Motor neuron (in vitro differentiated cells): Measurements from ENCODE around the gene NCL. TPM values are rescaled to one million over a fixed set of nuclear protein-coding genes. Genes with fewer than 3 reads are reported as not detected.
A peak's percentile ranks its signal among the peaks of the same experiment; 100 is the strongest.
"Not testable (repeated sequence)": the region's sequence is repeated elsewhere in the genome, so short reads cannot be mapped to it uniquely, and the experiment has no call there.

ENCODE experiments used
- ATAC-seq, 8 experiments: fragments of 200-7000 bp; cut with Tn5 transposase; replicated peaks in 6 of 8; 2 replicates each; pipeline ENCODE4 v1.8.0; 2021; ENCODE audit warnings: mild to moderate bottlenecking in 8 of 8, moderate library complexity in 8 of 8
- H3K27ac ChIP-seq, 2 donors: fragments of 250-450 bp; sonication (Bioruptor Pico); 2 replicates each; pipeline ENCODE4 v1.9.0; 2021; ENCODE audit warnings: antibody characterized with exemption in 2 of 2, mild to moderate bottlenecking in 2 of 2, moderate library complexity in 1 of 2
- H3K4me1 ChIP-seq, 2 donors: fragments of 250-450 bp; sonication (Bioruptor Pico); replicated peaks in 1 of 2; 2 replicates each; pipeline ENCODE4 v1.6.1; 2021; ENCODE audit warnings: antibody characterized with exemption in 2 of 2, mild to moderate bottlenecking in 2 of 2, moderate library complexity in 1 of 2
- H3K4me3 ChIP-seq, 5 donors: fragments of 250-450 bp; sonication (Bioruptor Pico); 2 replicates each; pipeline ENCODE4 v1.9.0; 2021; ENCODE audit warnings: antibody characterized with exemption in 5 of 5, mild to moderate bottlenecking in 5 of 5, moderate library complexity in 4 of 5
- WGBS, 10 experiments: fragments of 450-650 bp; shearing (Covaris generic); methylation state at CpG; one replicate each; pipeline ENCODE4 v1.0.0; 2022; 5-methylcytosine and 5-hydroxymethylcytosine counted together
- in situ Hi-C, 9 experiments: fragments of 400-800 bp; cut with MboI; loops; one replicate each; pipeline ENCODE4 v1.15.0; 2021; ENCODE audit warnings: low sequenced_read_pairs in 9 of 9, low pct_unique_long_range_greater_than_20kb in 2 of 9; ENCODE audit not compliant: unreplicated experiment in 9 of 9
- total RNA-seq, 8 experiments: library from RNA; unstranded; fragments of 300-600 nt; gene quantifications; 2 replicates each; pipeline versions ENCODE4 v1.2.3 to v1.2.4, GENCODE V29; 2022

Gene NCL
- total RNA-seq, 8 experiments from 2014 or later: 127 to 675 (median 231) TPM

GRCh38 chr2:231421051-231421580 lies 43.2 kb downstream of the NCL start:
- H3K27ac ChIP-seq: no peak overlapping the region
- 40 to 88% (median 80%) methylated on average over 2 to 8 of the region's 9 CpGs; no CpG with 5 or more reads in 3 of the 10 experiments for whole genome bisulfite sequencing, 10 experiments
- in situ Hi-C loops: loop anchor here in 3 of 9 experiments (25.0 kb wide), 2 partner anchors 184 to 309 kb away; no protein-coding TSS in a partner anchor
- H3K4me3 ChIP-seq: no peak overlapping the region
- H3K4me1 ChIP-seq: no peaks in the 10 kb centered on the region
- no peak for ATAC-seq

- peaks cover 0 to 4% of the 10 kb centered on the region in 2 donors for H3K4me1 ChIP-seq
- in situ Hi-C loops: loop anchor here in 3 of 9 experiments (25.0 kb wide), 2 partner anchors 182 to 307 kb away; no protein-coding TSS in a partner anchor
- H3K4me3 ChIP-seq: no peak overlapping the region
- no peak for ATAC-seq
- H3K27ac ChIP-seq: no peak overlapping the region
- 45 to 100% (median 86%) methylated on average over 1 to 10 of the region's 26 CpGs; no CpG with 5 or more reads in 2 of the 10 experiments for WGBS, 10 experiments
These were observed 45.3 kb downstream of the NCL start for GRCh38 chr2:231418820-231419640.

GRCh38 chr2:231415029-231415428 lies 49.3 kb downstream of the NCL start:
- peaks cover 9 to 25% of the 10 kb centered on the region in 2 donors for H3K4me1 ChIP-seq
- in situ Hi-C loops: loop anchor here in 3 of 9 experiments (25.0 kb wide), 2 partner anchors 178 to 303 kb away; no protein-coding TSS in a partner anchor
- no peak overlapping the region for H3K4me3 ChIP-seq
- ATAC-seq: no peak
- no peak overlapping the region for H3K27ac ChIP-seq

DNA sequence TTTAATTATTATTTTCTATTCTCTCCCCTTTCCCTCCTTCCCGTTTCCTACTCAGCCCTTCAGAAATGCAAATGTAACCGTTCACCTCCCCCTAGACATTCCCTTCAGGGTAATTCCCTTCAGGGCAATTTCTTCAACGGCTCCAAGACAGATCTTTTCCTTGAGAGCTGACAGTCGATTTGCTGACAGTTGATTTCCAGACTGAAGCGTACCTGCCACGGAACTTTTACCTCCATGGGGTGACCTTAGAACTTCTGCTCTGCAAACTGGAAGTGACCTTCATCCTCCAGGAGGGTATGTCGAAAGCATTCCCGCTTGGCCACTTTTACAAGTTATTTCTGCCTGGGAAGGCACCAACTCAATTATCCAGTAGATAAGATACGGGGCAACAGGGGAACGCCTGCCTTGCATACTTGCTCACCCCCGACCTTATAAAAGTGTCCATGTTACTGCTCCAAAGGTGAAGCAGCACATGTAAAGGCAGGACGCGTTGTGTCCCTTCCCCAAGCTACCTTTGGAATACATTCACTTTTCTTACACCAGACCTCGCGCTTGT lies 50.3 kb downstream of the NCL start:
- in situ Hi-C loops: loop anchor here in 3 of 9 experiments (25.0 kb wide), 2 partner anchors 177 to 302 kb away; no protein-coding TSS in a partner anchor
- H3K4me3 ChIP-seq: no peak overlapping the region

GRCh38 chr2:231413456-231413855 lies 50.8 kb downstream of the NCL start:
- WGBS, 10 experiments: 20 to 100% (median 40%) methylated on average over 1 to 5 of the region's 6 CpGs; no CpG with 5 or more reads in 3 of the 10 experiments
- Histone ChIP-seq H3K4me1 (peaks cover 9 to 25% of the 10 kb centered on the region in 2 donors), H3K27ac (no peak overlapping the region), H3K4me3 (no peak overlapping the region)
- in situ Hi-C loops: loop anchor here in 3 of 9 experiments (25.0 kb wide), 2 partner anchors 176 to 301 kb away; no protein-coding TSS in a partner anchor
- no peak for ATAC-seq

More for the DNA sequence above, 50.3 kb downstream of the NCL start:
- peaks cover 9 to 25% of the 10 kb centered on the region in 2 donors for H3K4me1 ChIP-seq
- no peak for ATAC-seq
- no peak overlapping the region for H3K27ac ChIP-seq
- WGBS, 10 experiments: 21 to 56% (median 43%) methylated on average over 5 to 12 of the region's 15 CpGs; no CpG with 5 or more reads in 1 of the 10 experiments

DNA sequence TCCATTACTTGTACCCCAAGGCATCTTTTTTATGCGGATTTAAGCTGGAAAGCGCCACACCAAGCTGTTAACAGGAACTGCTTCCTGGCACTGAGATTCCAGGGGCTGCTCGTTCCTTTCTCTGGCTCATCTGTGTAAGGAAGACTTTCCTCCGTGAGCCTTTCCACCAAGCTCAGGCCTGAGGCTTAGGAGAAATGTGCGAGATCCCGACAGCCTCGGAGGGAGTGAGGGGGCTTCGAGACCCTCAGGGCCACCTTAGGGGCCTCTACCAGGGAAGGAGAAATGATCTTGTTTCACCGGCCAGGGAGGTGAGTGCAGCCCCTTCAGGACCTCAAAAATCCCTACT lies 51.7 kb downstream of the NCL start:
- 7 to 56% (median 40%) methylated on average over 3 to 5 of the region's 9 CpGs; no CpG with 5 or more reads in 5 of the 10 experiments for WGBS, 10 experiments
- in situ Hi-C loops: loop anchor here in 3 of 9 experiments (25.0 kb wide), 2 partner anchors 175 to 300 kb away; no protein-coding TSS in a partner anchor

GRCh38 chr2:231411831-231412617 lies 52.3 kb downstream of the NCL start:
- in situ Hi-C loops: loop anchor here in 3 of 9 experiments (25.0 kb wide), 2 partner anchors 175 to 300 kb away; no protein-coding TSS in a partner anchor
- H3K27ac ChIP-seq: peak overlapping the region in 1 of 2 donors; percentile 16
- H3K4me1 ChIP-seq: peaks cover 9 to 25% of the 10 kb centered on the region in 2 donors
- H3K4me3 ChIP-seq: peak overlapping the region; percentile 31 to 44 (median 39)
- peak; percentile 97 to 99 (median 98) for ATAC-seq
- WGBS, 10 experiments: 0 to 26% (median 8%) methylated on average over 1 to 8 of the region's 67 CpGs; no CpG with 5 or more reads in 2 of the 10 experiments

More for the DNA sequence above, 51.7 kb downstream of the NCL start:
- no peak overlapping the region for H3K27ac ChIP-seq
- H3K4me3 ChIP-seq: peak overlapping the region; percentile 31 to 44 (median 39)
- H3K4me1 ChIP-seq: peaks cover 9 to 25% of the 10 kb centered on the region in 2 donors
- ATAC-seq: peak in 6 of 8 experiments; percentile 1 to 30 (median 28)

DNA sequence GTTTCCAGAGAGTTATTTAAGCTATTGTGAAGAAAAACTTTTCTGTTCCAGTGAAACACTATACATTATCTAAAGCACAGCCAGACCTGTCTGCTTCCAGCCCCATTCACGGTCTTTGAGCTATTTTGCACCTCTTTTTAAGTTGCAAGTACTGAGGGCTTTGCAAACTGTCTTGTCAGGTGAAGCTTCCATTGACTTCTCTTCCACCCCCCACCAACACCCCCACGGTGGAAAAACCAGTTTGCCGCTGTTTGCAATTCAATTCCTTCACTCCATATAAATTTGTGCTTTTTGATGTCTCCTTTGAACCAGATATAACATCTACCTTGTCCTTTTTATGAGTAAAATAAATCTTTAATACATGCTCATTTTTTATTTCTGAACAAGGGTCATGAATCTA lies 53.0 kb downstream of the NCL start:
- ATAC-seq: no peak
- H3K27ac ChIP-seq: no peak overlapping the region
- no peak overlapping the region for H3K4me3 ChIP-seq
- 50 to 100% (median 66%) methylated on average over 1 to 3 of the region's 3 CpGs; no CpG with 5 or more reads in 1 of the 10 experiments for whole genome bisulfite sequencing, 10 experiments
- in situ Hi-C loops: loop anchor here in 3 of 9 experiments (25.0 kb wide), 2 partner anchors 174 to 299 kb away; no protein-coding TSS in a partner anchor
- H3K4me1 ChIP-seq: peaks cover 9 to 25% of the 10 kb centered on the region in 2 donors

- H3K4me3 ChIP-seq: no peak overlapping the region
- H3K4me1 ChIP-seq: peaks cover 9 to 25% of the 10 kb centered on the region in 2 donors
- WGBS, 10 experiments: 50 to 89% (median 64%) methylated on average over 1 to 4 of the region's 6 CpGs; no CpG with 5 or more reads in 3 of the 10 experiments
- in situ Hi-C loops: loop anchor here in 3 of 9 experiments (25.0 kb wide), 2 partner anchors 173 to 298 kb away; no protein-coding TSS in a partner anchor
- no peak for ATAC-seq
- no peak overlapping the region for H3K27ac ChIP-seq
These were observed 53.8 kb downstream of the NCL start for GRCh38 chr2:231410293-231411004.

DNA sequence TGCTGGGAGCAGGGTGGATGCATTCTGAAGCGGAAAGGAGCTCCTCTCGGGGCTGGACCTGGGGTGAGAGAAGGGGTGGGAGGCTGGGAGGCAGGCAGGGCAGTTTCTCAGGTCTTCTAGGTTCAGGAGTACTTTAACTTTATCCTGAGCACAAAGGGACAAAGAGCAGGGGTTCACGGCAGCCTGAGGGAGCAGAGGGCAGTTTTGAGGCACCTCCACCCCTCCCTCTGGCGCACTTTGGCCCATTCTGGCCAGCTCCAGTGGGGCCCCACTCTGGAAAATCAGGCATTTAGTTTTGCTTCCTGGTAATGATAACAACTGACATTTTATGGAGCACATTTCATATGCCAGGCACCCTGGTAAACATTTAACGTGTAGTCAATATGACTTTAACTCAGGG lies 54.5 kb downstream of the NCL start:
- ATAC-seq: no peak
- 58 to 100% (median 96%) methylated on average over 1 to 2 of the region's 5 CpGs; no CpG with 5 or more reads in 4 of the 10 experiments for WGBS, 10 experiments
- H3K4me1 ChIP-seq: peaks cover 9 to 25% of the 10 kb centered on the region in 2 donors
- no peak overlapping the region for H3K27ac ChIP-seq
- in situ Hi-C loops: loop anchor here in 3 of 9 experiments (25.0 kb wide), 2 partner anchors 172 to 297 kb away; no protein-coding TSS in a partner anchor
- no peak overlapping the region for H3K4me3 ChIP-seq

DNA sequence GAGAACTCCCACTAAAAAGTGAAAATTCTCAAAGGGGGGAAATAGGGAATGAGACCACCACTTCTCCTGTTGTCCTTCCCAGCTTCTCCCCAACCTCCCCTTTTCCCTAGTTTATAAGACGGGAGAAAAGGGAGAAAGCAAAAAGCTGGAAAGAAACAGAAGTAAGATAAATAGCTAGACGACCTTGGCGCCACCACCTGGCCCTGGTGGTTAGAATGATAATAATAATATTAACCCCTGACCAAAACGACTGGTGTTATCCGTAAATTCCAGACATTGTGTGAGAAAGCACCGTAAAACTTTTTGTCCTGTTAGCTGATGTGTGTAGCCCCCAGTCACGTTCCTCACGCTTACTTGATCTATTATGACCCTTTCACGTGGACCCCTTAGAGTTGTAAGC lies 56.0 kb downstream of the NCL start:
- in situ Hi-C loops: loop anchor here in 3 of 9 experiments (25.0 kb wide), 2 partner anchors 171 to 296 kb away; no protein-coding TSS in a partner anchor
- not testable (repeated sequence) for ATAC-seq, H3K27ac ChIP-seq, H3K4me3 ChIP-seq
- peaks cover 6 to 14% of the 10 kb centered on the region in 2 donors for H3K4me1 ChIP-seq
- WGBS, 10 experiments: 65 to 87% (median 80%) methylated on average over 1 to 8 of the region's 9 CpGs; no CpG with 5 or more reads in 5 of the 10 experiments
